Activated CD8-positive, alpha-beta T cell treated with anti-CD3 and anti-CD28 coated beads, Interleukin-2, amount 10 ng/mL, durations not matched to agents 7 days and 5 days (primary cell): ENCODE measurements around the gene PRR19. TPM values are rescaled to one million over a fixed set of nuclear protein-coding genes. Genes with fewer than 3 reads are reported as not detected.

Source experiments
- ATAC-seq: fragments of 150-1000 bp; cut with Tn5 transposase; one replicate; pipeline ENCODE4 v1.10.0; 2021; ENCODE audit warnings: moderate library complexity
- CTCF ChIA-PET: fragments of 350-600 bp; sonication (Branson Sonifier 250); formaldehyde crosslinking; loops from one replicate; lab custom pipeline; 2021; ENCODE audit warnings: antibody characterized with exemption; lab: Charles Lee
- POLR2A ChIA-PET: fragments of 350-600 bp; sonication (Branson Sonifier 250); formaldehyde crosslinking; loops from one replicate; lab custom pipeline; 2021; ENCODE audit warnings: antibody characterized with exemption; lab: Charles Lee
- DNase-seq: peaks from one replicate; pipeline ENCODE4 v3.0.0-alpha.2; 2020
- H3K27ac Mint-ChIP-seq: one replicate; pipeline ENCODE4 v1.8.0; 2021; ENCODE audit warnings: mild to moderate bottlenecking, mixed read lengths
- H3K27me3 Mint-ChIP-seq: one replicate; pipeline ENCODE4 v1.8.0; 2021; ENCODE audit warnings: low read depth, mixed read lengths
- H3K36me3 Mint-ChIP-seq: one replicate; pipeline ENCODE4 v1.8.0; 2021; ENCODE audit warnings: low read depth, mixed read lengths
- H3K4me1 Mint-ChIP-seq: one replicate; pipeline ENCODE4 v1.8.0; 2021; ENCODE audit warnings: low read depth, mixed read lengths
- H3K4me3 Mint-ChIP-seq: one replicate; pipeline ENCODE4 v1.8.0; 2021; ENCODE audit warnings: mild to moderate bottlenecking, mixed read lengths
- H3K9me3 Mint-ChIP-seq: one replicate; pipeline ENCODE4 v1.8.0; 2022; ENCODE audit warnings: mixed read lengths; ENCODE audit not compliant: insufficient read depth
- total RNA-seq, 2 experiments: library from RNA; stranded (reverse); gene quantifications; one replicate each; pipeline ENCODE4 v1.2.3, GENCODE V29; 2021

Gene PRR19
- total RNA-seq, 2 experiments from 2014 or later: 0.44 to 0.55 TPM

DNA sequence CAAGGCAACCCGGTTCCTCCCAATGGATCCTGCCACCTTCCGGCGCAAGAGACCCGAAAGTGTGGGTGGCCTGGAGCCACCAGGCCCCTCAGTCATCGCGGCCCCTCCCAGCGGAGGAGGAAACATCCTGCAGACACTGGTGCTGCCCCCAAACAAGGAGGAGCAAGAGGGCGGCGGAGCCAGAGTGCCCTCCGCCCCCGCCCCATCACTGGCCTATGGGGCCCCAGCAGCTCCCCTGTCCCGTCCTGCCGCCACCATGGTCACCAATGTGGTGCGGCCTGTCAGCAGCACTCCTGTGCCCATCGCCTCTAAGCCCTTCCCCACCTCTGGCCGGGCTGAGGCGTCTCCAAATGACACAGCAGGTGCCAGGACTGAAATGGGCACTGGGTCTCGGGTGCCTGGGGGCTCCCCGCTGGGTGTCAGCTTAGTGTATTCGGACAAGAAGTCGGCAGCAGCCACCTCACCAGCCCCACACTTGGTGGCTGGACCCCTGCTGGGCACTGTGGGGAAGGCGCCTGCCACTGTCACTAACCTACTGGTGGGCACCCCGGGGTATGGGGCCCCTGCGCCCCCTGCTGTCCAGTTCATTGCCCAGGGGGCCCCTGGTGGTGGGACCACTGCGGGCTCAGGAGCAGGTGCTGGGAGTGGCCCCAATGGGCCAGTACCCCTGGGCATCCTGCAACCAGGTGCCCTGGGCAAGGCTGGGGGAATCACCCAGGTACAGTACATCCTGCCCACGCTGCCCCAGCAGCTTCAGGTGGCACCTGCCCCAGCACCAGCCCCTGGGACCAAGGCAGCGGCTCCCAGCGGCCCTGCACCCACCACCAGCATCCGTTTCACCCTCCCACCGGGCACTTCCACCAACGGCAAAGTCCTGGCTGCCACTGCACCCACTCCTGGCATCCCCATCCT lies 11.2 kb upstream of the PRR19 start:
- H3K4me1 Mint-ChIP-seq: peaks cover 12% of the 10 kb centered on the region
- ATAC-seq: peak; percentile 75
- no peak overlapping the region for H3K27ac Mint-ChIP-seq
- peaks cover 36% of the 10 kb centered on the region for H3K36me3 Mint-ChIP-seq
- H3K9me3 Mint-ChIP-seq: no peaks in the 10 kb centered on the region
- H3K4me3 Mint-ChIP-seq: no peak overlapping the region
- peak; percentile 65 for DNase-seq
- ChIA-PET CTCF (interaction anchor here (1.2 kb wide), 1 partner anchor 181 kb away, joined by 3 read pairs; no protein-coding TSS in a partner anchor), POLR2A (no interaction called here)
- H3K27me3 Mint-ChIP-seq: no peaks in the 10 kb centered on the region

GRCh38 chr19:42291435-42291810 lies 10.5 kb upstream of the PRR19 start:
- ChIA-PET POLR2A (no interaction called here), CTCF (interaction anchor here (1.2 kb wide), 1 partner anchor 181 kb away, joined by 3 read pairs; no protein-coding TSS in a partner anchor)
- H3K4me1 Mint-ChIP-seq: peaks cover 8% of the 10 kb centered on the region
- peaks cover 40% of the 10 kb centered on the region for H3K36me3 Mint-ChIP-seq
- ATAC-seq: no peak
- no peaks in the 10 kb centered on the region for H3K27me3 Mint-ChIP-seq
- H3K27ac Mint-ChIP-seq: peak overlapping the region; percentile 11
- DNase-seq: no peak
- H3K9me3 Mint-ChIP-seq: no peaks in the 10 kb centered on the region
- no peak overlapping the region for H3K4me3 Mint-ChIP-seq

DNA sequence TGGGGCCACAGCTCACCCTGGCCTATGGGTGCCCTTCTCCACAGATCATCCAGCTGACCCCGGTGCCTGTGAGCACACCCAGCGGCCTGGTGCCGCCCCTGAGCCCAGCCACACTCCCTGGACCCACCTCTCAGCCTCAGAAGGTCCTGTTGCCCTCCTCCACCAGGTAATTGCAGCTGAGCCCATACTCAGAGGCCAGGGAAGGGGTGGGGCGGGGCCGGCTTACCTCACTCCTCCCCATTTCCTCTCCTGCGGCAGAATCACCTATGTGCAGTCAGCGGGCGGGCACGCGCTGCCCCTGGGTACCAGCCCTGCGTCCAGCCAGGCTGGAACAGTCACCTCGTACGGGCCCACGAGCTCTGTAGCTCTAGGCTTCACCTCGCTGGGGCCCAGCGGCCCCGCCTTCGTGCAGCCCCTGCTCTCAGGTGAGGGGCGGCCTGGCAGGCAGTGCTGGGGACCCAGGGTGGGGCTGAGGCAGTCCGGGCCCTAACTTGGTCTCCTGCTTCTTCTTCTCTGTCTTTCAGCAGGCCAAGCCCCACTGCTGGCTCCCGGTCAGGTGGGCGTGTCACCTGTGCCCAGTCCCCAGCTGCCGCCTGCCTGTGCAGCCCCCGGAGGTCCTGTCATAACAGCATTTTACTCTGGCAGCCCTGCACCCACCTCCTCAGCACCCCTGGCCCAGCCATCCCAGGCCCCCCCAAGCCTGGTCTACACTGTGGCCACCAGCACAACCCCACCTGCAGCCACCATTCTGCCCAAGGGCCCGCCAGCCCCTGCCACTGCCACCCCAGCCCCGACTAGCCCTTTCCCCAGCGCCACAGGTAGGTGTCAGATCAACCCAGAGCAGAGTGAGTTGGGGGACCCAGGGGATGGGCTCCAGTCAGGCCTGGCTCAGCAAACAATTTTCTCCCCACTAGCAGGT lies 9.6 kb upstream of the PRR19 start:
- Mint-ChIP-seq H3K36me3 (peaks cover 40% of the 10 kb centered on the region), H3K27ac (no peak overlapping the region), H3K4me1 (peaks cover 8% of the 10 kb centered on the region), H3K4me3 (no peak overlapping the region), H3K27me3 (no peaks in the 10 kb centered on the region), H3K9me3 (no peaks in the 10 kb centered on the region)
- DNase-seq (no peak), ATAC-seq (no peak)
- CTCF ChIA-PET: interaction anchor here (2.5 kb wide), 1 partner anchor 184 kb away, joined by 7 read pairs; no protein-coding TSS in a partner anchor
- POLR2A ChIA-PET: no interaction called here

DNA sequence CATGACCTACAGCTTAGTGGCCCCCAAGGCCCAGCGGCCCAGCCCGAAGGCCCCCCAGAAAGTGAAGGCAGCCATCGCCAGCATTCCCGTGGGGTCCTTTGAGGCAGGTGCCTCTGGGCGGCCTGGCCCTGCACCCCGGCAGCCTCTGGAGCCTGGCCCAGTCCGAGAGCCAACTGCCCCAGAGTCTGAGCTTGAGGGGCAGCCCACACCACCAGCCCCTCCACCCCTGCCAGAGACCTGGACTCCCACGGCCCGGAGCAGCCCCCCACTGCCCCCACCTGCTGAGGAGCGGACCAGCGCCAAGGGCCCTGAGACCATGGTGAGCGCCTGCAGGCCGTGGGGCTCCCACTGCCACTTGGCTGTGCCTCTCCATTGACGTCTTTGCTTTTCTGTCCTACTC lies 9.0 kb upstream of the PRR19 start:
- Mint-ChIP-seq H3K27ac (no peak overlapping the region), H3K9me3 (no peaks in the 10 kb centered on the region), H3K27me3 (no peaks in the 10 kb centered on the region), H3K36me3 (peaks cover 39% of the 10 kb centered on the region), H3K4me1 (peaks cover 8% of the 10 kb centered on the region), H3K4me3 (no peak overlapping the region)
- DNase-seq: no peak
- CTCF ChIA-PET: interaction anchor here (1.4 to 2.5 kb wide), 2 partner anchors 50 to 184 kb away, joined by 4 to 7 read pairs; no protein-coding TSS in a partner anchor
- no peak for ATAC-seq
- POLR2A ChIA-PET: no interaction called here

DNA sequence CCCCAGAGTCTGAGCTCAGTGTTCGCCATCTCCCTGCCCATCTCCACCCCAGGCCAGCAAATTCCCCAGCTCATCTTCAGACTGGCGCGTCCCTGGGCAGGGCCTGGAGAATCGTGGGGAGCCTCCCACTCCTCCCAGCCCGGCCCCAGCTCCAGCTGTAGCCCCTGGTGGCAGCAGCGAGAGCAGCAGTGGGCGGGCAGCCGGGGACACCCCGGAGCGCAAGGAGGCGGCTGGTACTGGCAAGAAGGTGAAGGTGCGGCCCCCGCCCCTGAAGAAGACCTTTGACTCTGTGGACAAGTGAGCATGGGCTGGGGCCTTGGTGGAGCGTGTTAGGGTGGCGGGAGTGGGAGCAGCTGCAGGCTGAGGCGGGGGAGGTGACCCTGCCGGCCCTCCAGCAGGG lies 8.4 kb upstream of the PRR19 start:
- H3K4me1 Mint-ChIP-seq: peaks cover 8% of the 10 kb centered on the region
- no peaks in the 10 kb centered on the region for H3K27me3 Mint-ChIP-seq
- ChIA-PET POLR2A (no interaction called here), CTCF (interaction anchor here (1.4 to 2.5 kb wide), 2 partner anchors 50 to 185 kb away, joined by 4 to 7 read pairs; no protein-coding TSS in a partner anchor)
- H3K27ac Mint-ChIP-seq: no peak overlapping the region
- DNase-seq (no peak), ATAC-seq (no peak)
- no peaks in the 10 kb centered on the region for H3K9me3 Mint-ChIP-seq
- no peak overlapping the region for H3K4me3 Mint-ChIP-seq
- H3K36me3 Mint-ChIP-seq: peaks cover 37% of the 10 kb centered on the region

DNA sequence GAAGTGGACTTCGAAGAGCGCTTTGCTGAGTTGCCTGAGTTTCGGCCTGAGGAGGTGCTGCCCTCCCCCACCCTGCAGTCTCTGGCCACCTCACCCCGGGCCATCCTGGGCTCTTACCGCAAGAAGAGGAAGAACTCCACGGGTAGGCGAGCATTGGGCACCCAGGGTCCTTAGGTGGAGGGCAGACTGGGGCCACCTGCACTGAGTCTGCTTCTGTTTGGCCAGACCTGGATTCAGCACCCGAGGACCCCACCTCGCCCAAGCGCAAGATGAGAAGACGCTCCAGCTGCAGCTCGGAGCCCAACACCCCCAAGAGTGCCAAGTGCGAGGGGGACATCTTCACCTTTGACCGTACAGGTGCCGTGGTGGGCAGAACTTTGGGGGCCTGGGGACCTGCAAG lies 8.0 kb upstream of the PRR19 start:
- Mint-ChIP-seq H3K27me3 (no peaks in the 10 kb centered on the region), H3K27ac (no peak overlapping the region), H3K4me3 (no peak overlapping the region), H3K4me1 (peaks cover 8% of the 10 kb centered on the region), H3K9me3 (no peaks in the 10 kb centered on the region), H3K36me3 (peaks cover 37% of the 10 kb centered on the region)
- DNase-seq: no peak
- CTCF ChIA-PET: interaction anchor here (1.4 to 2.5 kb wide), 2 partner anchors 51 to 185 kb away, joined by 4 to 7 read pairs; no protein-coding TSS in a partner anchor
- POLR2A ChIA-PET: no interaction called here
- no peak for ATAC-seq

DNA sequence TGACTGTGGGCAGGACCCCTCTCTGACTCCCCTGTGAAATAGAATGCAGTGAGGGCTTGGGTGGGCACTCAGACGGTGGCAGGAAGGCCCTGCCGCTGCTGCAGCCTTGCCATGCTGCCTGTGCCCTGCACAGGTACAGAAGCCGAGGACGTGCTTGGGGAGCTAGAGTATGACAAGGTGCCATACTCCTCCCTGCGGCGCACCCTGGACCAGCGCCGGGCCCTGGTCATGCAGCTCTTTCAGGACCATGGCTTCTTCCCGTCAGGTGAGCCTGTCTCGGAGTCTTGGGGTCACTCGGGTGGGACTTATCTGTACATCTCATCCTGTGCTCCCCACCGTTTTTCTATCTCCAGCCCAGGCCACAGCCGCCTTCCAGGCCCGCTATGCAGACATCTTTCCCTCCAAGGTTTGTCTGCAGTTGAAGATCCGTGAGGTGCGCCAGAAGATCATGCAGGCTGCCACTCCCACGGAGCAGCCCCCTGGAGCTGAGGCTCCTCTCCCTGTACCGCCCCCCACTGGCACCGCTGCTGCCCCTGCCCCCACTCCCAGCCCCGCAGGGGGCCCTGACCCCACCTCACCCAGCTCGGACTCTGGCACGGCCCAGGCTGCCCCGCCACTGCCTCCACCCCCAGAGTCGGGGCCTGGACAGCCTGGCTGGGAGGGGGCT lies 7.3 kb upstream of the PRR19 start:
- Mint-ChIP-seq H3K9me3 (no peaks in the 10 kb centered on the region), H3K27me3 (no peaks in the 10 kb centered on the region), H3K36me3 (peaks cover 33% of the 10 kb centered on the region), H3K4me1 (peaks cover 8% of the 10 kb centered on the region), H3K27ac (peak overlapping the region; percentile 15), H3K4me3 (no peak overlapping the region)
- CTCF ChIA-PET: interaction anchor here (1.3 to 2.5 kb wide), 5 partner anchors 9 to 186 kb away, joined by 3 to 14 read pairs (median 11); partner anchors contain the start of gene GSK3A
- DNase-seq: no peak
- POLR2A ChIA-PET: no interaction called here
- ATAC-seq: no peak

- Mint-ChIP-seq H3K4me1 (peaks cover 8% of the 10 kb centered on the region), H3K36me3 (peaks cover 38% of the 10 kb centered on the region), H3K9me3 (no peaks in the 10 kb centered on the region), H3K27ac (no peak overlapping the region), H3K4me3 (no peak overlapping the region), H3K27me3 (no peaks in the 10 kb centered on the region)
- POLR2A ChIA-PET: no interaction called here
- ATAC-seq (no peak), DNase-seq (no peak)
- CTCF ChIA-PET: interaction anchor here (1.3 to 2.4 kb wide), 5 partner anchors 10 to 163 kb away, joined by 3 to 14 read pairs (median 12); partner anchors contain the start of genes GSK3A and POU2F2
Measured at GRCh38 chr19:42295342-42295741, 6.6 kb upstream of the PRR19 start.

DNA sequence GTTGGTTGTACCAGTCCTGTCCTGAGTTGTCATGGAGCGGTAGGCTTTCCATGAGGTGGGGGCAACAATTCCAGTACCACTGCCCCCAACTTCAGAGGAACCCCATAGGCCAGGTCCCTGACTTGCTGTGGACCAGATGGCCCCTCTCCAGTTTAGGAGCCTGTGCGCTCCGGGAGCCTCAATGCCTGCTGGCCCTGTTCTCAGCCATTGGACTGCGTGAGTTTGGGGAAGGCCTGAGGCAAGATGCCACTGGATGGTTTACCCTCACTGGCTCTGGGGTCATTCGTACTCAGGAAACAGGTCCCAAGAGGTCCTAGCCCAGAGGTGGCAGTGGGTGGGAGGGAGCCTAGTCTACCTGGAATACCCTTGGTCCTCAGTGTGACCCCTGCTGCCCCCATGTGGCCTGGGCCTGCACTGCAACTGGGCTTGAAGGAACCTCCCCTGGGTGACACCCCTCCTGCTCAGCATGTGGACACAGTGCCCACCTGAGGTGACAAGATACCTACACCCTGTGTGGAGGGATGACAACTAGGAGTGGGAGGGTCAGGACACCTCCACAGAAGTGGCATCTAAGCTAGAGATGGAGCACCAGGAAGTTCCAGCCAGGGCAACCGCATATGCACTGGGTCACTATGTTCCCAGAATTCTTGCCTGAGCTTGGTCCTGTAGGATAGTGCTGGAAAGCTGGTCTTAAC lies 6.0 kb upstream of the PRR19 start:
- Mint-ChIP-seq H3K27ac (no peak overlapping the region), H3K9me3 (no peaks in the 10 kb centered on the region), H3K36me3 (peaks cover 38% of the 10 kb centered on the region), H3K4me3 (no peak overlapping the region), H3K4me1 (peaks cover 10% of the 10 kb centered on the region), H3K27me3 (no peaks in the 10 kb centered on the region)
- ChIA-PET CTCF (interaction anchor here (0.6 to 3.2 kb wide), 13 partner anchors 8 to 187 kb away, joined by 3 to 19 read pairs (median 4); partner anchors contain the start of genes GSK3A and POU2F2), POLR2A (no interaction called here)
- DNase-seq (peak; percentile 92), ATAC-seq (peak; percentile 86)

DNA sequence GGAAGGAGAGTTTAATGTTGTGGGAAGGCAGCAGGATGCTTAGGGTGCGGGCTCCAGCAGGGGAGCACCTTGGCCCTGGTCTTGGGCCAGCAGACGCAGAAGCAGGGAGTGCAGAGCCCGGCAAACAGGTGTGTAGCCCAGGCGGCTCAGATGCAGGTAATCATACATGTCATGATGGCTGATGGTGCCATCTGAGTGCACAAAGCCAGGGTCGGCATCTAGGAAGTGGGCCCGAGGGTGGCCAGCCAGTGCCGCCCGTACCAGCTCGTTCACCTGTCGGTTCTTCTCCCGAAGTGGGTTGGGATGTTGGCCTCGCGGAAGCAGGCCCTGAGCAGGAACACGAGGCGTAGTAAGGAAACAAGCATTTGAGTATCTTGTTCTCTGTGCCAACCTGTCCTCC lies 4.9 kb upstream of the PRR19 start:
- H3K4me3 Mint-ChIP-seq: no peak overlapping the region
- ATAC-seq (no peak), DNase-seq (no peak)
- peak overlapping the region; percentile 3 for H3K27ac Mint-ChIP-seq
- no peaks in the 10 kb centered on the region for H3K27me3 Mint-ChIP-seq
- peaks cover 29% of the 10 kb centered on the region for H3K36me3 Mint-ChIP-seq
- ChIA-PET CTCF (interaction anchor here (0.9 to 3.2 kb wide), 8 partner anchors 10 to 188 kb away, joined by 3 to 19 read pairs (median 12); partner anchors contain the start of genes GSK3A and POU2F2), POLR2A (no interaction called here)
- no peaks in the 10 kb centered on the region for H3K9me3 Mint-ChIP-seq
- H3K4me1 Mint-ChIP-seq: peaks cover 15% of the 10 kb centered on the region
